Stimulated activated CD4-positive, alpha-beta T cell treated with anti-CD3 and anti-CD28 coated beads, Interleukin-1b, Interleukin-23, amount 100 ng/mL, for 4 hours (primary cell): ENCODE data around the gene TCTA.
"Not testable (repeated sequence)": the region's sequence is repeated elsewhere in the genome, so short reads cannot be mapped to it uniquely, and the experiment has no call there.

Experiments used
- DNase-seq, 2 donors: peaks; one replicate each; pipeline ENCODE4 v3.0.0-alpha.2; 2020; ENCODE audit warnings: low read depth in 2 of 2

TCTA gene, protein sequence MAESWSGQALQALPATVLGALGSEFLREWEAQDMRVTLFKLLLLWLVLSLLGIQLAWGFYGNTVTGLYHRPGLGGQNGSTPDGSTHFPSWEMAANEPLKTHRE

DNA sequence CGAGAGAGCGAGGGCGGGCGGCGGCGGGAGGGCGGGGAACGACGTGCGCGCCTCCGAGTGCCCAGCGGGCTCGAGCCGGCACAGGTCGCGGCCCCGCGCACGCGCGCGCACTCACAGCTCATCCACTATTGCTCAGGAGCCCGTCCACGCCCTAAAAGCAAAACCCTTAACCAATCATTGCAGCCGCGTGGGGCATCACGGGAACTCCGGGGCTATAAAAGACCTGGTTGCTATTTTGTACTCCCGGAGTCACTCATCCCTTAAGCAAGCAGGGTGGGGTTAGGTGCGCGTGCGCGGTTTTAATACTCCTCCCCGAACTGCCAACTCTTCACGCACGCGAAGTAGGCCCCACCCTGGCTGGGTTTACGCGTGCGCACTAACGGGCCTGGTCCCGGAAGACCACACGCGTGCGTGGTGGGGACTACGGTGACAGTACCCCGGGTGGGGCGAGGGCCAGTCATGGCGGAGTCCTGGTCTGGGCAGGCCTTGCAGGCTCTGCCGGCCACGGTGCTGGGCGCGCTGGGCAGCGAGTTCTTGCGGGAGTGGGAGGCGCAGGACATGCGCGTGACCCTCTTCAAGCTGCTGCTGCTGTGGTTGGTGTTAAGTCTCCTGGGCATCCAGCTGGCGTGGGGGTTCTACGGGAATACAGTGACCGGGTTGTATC is at the start of gene TCTA, which contains the start of gene RHOA:
TSS of gene TCTA (plus strand) at position 456 of the 664 bp plus-strand sequence. CDS start at position 460, 4 bp downstream.
TSS of gene RHOA (minus strand) at position 9 of the 664 bp plus-strand sequence. CDS start 36,387 bp downstream, outside the sequence.
- DNase-seq = peak; percentile 98 to 99

DNA sequence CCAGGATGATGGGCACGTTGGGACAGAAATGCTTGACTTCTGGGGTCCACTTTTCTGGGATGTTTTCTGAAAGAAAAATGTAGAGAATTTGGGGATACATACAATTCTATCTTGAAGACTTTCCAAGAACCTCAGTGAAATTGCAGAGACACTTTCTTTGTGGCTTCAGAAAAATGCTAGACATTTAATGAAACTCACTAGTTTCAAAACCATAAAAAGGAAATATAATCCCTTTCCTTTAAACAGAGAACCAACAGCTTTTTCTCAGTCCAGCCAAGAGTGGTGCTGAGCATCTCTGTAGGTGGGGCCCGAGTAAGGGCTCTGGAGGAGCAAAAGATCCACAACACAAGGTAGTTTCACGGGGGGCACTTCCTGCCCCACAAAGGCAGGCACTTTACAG is 49.7 kb upstream of the TCTA start:
- DNase-seq = no peak

DNA sequence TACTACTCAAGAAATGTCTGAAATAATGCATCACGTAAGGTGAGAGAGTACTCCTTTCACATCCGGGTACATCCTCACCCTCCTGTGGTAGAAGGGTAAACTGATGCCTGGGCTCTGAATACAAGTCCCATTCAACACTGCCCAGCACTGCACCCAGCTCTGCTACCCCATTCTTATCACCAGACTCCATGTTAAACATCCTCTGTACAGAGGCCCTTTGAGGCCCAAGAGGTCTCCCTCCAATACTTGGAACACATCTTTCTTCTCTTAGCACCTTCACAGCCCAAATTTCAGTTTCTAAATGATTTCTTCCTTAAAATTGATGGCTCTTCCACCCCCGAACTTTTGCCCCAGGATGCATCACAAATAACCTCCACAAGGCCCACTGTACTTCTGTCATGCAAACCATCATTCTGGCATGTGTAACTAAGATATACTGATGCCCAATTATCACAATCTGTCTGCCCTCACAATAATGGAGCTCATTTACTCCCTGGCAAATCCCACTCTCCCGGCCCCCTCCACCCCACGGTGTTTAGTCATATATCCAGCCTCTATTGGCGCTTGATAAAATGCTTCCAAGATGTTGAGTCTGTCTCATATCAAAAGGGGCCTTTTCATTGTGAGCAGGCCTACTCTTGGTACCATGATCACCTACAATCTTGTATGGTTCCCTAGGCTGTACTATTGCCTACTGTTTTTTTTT is 41.5 kb upstream of the TCTA start:
- DNase-seq = no peak

DNA sequence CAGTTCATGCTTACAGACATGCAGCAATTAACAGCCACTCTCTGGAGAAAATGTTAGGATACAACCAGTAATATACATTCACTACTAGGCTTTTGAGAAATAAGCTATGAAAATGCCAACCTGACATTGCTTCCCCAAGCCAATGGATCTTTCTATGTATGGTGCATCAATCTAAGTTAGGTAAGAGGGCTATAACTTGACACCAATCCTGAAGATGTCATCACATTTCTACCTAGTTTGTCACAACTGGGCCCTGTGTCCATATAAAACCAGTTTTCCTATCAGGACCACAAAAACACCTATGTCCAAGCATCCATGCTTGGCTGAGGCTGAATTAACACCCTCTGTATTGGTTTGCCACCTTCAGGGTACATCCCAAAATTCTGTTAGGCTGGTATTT is 40.3 kb upstream of the TCTA start:
- DNase-seq = no peak

DNA sequence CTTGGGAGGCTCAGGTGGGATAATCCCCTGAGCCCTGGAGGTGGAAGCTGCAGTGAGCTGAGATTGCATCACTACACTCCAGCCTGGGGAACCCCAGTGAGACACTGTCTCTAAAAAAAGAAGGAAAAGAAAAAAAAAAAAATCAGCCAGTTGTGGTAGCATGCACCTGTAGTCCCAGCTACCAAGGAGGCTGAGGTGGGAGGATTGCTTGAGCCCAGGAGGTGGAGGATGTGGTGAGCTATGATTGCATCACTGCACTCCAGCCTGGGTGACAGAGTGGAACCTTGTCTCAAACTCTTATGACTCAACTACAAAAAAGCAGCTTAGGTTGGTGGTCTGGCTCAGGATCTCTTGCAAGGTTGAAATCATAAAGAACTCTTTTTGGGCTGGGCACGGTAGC is 34.7 kb upstream of the TCTA start:
- DNase-seq = peak; percentile 7 to 46

DNA sequence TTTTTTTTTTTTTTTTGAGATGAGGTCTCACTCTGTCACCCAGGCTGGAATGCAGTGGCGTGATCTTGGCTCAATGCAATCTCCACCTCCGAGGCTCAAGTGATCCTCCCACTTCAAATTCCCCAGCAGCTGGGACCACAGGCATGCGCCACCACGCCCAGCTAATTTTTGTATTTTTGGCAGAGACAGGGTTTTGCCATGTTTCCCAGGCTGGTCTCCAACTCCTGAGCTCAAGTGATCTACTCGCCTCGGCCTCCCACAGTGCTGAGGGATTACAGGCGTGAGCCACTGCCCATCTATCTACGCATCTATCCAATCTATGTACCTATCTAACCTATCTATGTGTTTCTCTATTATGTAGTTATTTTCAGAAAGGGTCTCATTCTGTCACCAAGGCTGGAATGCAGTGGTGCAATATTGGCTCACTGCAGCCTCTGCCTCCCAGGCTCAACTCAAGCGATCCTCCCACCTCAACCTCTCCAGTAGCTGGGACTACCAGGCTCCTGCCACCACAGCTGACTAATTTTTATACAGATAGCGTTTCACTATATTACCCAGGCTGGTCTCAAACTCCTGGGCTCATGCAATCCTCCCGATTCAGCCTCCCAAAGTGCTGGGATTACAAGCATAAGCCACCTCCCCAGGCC is 33.9 kb upstream of the TCTA start:
- DNase-seq = no peak

DNA sequence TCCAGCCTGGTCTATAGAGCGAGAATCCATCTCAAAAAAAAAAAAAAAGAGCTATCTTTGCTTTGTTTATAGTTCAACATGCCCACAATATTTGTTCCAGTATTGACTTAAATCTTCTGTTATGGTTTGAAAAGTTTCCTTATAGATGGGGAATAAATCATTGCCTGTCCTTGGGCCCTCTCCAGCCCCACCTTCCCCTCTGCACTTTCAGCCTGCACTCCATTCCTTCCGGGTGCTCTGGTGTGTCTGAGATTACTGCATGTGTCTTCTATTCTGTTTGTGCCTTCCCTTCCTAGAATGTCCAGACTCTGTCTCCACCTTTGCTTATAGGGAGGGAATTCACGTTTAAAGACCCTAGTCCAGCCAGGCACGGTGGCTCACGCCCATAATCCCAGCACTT is 28.8 kb upstream of the TCTA start:
- DNase-seq = no peak

DNA sequence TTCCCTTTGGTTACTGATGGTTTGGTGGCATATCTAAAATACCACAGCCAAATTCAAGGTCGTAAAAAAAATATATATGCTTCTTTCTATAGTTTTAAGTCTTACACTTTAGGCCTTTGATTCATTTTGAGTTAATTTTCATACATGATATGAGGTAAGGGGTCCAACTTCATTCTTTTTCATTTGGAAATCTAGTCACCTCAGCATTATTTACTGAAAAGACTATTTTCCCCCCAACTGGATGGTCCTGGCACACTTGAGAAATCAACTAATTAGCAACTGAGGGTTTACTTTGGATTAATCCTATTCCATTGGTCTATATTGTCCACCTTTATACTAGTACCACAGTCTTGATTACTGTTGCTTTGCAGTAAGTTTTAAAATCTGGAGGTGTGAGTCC is 26.6 kb upstream of the TCTA start:
- DNase-seq = no peak

DNA sequence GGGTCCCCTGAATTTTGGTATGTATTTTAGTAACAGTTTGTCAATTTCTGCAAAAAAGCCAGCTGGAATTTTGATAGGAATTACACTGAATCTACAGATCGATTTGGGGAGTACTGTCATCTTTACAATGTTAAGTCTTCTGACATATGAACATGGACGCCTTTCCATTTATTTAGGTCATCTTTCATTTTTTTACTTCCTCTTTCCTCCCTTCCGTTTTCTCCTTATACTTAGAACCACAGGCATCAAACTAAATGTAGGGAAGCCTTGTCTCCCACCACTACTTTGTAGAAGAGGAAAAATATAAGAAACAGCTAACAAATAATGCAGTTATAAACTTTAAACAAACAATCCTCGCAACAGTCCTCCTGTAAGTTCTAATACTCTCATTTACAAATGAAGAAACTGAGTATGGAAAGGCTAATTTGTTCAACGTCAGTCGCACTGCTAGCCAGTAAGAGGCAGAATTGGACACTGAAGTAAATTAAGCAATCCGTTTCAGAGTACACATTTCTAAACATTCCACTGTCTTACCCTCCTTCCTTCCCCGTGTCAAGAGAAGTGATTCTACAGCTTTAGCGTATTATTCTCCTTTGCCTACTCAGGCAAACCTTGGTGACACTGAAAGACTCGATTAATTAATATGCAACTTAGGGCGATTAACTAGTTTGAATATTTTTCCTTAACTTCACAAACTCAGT is 26.0 kb upstream of the TCTA start:
- DNase-seq = no peak

DNA sequence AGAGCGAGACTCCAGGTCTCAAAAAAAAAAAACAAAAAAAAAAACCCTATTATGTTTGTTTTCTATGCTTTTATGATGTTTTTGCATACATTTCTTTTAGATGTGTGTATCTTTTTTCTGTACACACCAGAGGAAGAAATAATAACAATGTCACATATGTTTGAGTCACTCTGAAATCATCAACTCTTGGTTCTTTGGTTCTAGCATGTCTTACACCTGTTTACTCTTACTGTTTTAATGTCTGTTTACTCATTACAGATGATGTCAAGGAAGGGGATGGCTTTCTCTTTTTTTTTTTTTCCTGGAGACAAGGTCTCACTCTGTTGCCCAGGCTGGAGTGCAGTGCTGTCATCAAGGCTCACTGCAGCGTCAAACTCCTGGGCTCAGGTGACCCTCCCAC is 24.5 kb upstream of the TCTA start:
- DNase-seq = no peak

DNA sequence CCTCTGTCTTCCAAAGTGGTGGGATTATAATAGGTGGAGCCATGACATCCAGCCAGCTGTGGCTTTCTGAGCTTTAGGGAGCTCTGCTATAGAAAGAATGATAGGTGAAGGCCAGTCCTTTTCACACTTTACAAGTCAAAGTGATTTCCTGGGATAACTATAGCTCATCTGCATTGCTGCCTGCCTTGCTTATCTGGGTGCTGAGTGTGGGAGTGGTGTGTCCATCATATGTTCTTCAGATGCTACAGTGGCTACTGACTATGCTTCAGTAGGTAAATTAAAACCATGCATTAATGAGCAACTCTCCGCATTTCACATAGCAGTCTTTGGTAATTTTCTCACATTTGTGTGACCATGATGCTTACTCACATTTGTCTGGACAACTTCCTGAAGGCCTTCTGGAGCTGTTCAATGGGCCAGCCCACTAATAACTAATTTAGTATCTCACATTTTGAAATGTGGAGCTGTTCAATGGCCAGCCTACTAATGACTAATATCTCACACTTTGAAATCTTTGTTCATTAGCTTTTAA is 23.9 kb upstream of the TCTA start:
- no peak for DNase-seq

DNA sequence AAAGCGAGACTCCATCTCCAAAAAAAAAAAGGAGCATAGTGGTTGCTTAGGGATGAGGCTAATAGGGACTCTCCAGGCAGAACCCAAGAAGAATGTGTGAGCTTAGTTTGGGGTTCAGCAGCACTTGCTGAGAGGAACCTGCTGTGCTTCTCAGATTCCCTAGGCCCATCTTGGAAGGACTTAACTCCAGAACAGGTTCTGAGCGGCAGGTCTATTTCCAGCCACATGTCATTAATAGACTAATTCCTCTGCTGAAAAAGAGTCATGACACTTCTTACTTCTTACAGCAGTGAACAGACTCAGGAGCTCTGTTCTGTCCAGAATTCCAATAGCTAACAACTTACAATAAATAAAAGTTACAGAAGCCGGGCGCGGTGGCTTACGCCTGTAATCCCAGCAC is 22.9 kb upstream of the TCTA start:
- DNase-seq = no peak

DNA sequence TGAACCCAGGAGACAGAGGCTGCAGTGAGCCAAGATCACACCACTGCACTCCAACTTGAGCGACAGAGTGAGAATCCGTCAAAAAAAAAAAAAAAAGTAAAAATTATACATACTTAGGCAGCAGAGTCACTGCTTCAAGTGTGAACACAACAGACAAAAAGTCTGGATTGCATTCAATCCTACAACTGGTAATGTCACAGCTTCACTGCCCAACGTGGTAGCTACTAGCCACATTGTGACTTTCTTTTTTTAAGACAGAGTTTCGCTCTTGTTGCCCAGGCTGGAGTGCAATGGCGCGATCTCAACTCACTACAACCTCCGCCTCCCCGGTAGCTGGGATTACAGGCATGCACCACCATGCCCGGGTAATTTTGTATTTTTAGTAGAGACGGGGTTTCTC is 20.9 kb upstream of the TCTA start:
- DNase-seq = not testable (repeated sequence)

DNA sequence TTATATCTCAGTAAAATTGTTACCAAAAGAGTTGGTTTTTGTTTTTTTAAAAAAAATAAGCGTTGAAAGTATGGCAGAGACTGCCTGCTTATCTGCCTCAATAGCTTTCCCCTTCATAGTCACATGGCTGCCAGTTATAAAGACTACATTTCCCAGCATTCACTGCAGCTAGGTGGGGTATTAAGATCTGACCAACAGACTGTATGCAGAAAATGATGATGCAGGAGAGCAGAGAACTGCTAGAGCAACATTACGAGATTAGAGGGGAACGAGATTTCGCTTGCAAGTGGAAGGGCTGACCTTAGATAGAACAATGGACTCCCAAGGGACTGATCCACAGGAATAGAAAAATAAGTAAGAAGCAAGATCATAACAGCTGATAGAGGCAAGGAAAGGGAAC is 14.8 kb upstream of the TCTA start:
- no peak for DNase-seq

DNA sequence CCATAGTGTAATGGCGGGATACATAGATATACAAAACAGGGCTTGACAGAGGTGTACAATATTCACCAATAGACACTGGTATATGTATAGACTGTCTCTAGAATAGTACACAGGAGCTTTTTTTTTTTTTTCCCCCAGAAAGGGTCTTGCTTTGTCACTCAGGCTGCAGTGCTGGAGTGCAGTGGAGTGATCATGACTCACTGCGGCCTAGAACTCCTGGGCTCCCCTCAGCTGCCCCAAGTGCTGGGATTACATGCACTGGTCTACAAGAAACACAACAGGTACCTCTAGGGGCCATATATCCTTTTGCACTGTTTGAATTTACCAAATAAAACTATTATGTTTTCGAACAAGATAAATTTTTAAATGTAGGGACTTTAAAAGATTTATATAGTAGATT is 12.8 kb upstream of the TCTA start:
- no peak for DNase-seq

DNA sequence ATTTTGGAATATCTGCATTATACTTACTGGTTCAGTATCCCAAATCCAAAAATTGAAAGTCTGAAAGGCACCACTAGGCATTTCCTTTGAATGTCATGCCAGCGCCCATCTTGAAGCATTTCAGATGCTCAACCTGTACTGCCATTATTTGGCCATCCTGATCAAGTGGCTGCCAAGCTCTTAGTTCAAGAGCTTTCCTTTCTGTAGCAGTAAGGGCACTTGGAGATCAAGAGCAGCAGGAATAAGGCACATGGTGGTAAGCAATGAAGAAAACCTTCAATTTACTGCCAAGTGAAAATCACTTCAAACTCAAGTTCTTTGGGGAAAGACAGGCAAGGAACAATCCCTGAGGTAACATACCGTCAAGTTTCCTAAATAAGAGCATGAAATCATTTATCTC is 10.5 kb upstream of the TCTA start:
- no peak for DNase-seq

DNA sequence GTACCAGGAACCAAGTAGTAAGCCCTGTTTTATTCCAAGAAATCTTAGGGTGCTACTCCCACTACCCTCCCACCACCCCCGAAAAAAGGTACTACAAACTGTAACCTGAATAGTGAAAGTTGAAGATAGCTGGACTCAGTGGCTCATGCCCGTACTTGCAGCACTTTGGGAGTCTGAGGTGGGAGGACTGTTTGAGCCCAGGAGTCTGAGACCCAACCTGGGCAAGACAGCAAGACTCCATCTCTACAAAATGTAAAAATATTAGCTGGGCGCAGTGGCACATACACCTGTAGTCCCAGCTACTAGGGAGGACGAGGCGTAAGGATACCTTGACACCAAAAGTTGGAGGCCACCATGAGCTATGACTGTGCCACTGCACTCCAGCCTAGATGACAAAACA is 8.3 kb upstream of the TCTA start:
- no peak for DNase-seq

DNA sequence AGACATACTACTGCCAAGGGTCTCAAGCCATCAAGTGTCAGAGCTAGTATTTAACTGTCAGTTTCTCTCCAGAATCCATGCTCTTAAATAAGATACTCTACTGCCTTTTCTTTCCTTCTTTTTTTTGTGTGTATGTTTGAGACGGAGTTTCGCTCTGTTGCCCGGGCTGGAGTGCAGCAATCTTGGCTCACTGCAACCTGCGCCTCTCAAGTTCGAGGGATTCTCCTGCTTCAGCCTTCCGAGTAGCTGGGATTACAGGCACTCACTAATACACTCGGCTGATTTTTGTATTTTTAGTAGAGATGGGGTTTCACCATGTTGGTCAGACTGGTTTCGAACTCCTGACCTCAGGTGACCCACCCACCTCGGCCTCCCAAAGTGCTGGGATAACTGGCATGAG is 6.7 kb upstream of the TCTA start:
- not testable (repeated sequence) for DNase-seq

DNA sequence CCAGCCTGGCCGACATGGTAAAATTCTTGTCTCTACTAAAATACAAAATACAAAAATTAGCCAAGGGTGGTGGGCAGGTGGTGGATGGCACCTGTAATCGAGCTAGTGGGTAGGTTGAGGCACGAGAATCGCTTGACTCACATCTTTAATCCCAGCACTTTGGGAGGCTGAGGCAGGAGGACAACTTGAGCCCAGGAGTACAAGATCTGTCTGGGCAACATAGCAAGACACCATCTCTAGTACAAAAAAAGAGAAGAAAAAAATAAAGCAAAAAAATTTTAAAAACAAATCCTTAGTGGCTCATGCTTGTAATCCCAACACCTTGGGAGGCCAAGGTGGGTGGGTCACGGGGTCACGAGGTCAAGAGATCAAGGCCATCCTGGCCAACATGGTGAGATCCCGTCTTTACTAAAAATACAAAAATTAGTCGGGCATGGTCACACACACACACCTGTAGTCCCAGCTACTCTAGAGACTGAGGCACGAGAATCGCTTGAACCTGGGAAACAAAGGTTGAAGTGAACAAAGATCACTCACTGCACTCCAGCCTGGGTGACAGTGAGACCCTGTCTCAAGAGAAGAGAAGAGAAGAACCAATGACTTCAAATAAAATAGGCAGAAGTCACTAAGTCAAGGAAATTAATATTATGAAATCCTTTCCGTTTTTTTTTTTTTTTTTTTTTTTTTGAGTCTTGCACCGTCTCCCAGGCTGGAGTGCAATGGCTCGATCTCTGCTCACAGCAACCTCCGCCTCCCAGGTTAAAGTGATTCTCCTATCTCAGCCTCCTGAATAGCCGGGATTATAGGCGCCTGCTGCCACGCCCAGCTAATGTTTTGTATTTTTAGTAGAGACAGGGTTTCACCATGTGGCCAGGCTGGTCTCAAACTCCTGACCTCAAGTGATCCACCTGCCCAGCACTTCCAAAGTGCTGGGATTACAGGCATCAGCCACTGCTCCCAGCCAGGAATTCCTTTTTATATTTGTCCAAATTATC is 5.4 kb upstream of the TCTA start:
- DNase-seq = no peak

DNA sequence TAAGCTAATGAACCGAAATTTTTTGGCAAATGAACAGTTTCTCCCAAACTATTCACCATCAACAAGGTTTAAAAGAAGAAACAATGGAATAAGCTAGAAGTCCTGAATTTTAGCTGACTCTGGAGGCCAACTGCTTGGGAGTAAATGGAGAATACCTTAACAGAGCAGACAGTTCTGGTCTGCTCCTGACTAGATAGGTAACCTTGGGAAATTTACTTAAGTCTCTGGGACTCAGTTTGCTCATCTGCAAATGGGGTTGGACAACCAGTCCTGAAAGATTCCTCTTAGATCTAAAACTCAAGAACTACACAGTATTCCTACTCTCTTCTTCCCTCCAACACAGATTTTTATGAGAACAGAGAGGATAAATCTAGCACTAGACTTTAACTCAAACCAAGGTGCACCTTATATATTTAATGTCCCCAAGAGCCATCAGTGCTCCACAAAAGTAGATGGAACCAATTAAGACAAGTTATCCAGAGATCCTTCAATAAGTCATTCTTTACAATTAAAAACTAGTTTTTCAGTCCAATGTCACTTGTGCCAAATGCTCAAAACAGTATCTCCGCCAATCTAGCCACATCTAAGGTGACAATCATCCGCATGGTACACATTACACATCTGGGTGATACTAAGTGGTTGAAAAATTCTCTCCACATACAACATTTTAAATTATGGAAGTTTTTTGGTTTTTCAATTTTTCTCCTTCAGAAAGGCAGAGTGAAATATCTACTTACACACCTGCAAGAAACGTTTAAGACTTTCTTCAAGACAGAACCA is 2.0 kb upstream of the TCTA start:
- no peak for DNase-seq
